Measurements from ENCODE around the gene MTHFD1L. TPM values are rescaled to one million over a fixed set of nuclear protein-coding genes. Genes with fewer than 3 reads are reported as not detected.

MTHFD1L gene
- total and polyA plus RNA-seq, 2 donors (not counting 3 experiments of a cell fraction or from before 2014, with no cell fraction given), result 40.2 to 120 TPM

GRCh38 chr6:151108548-151108947 lies 243.0 kb downstream of the MTHFD1L start:
- FAIRE-seq, result no peak
- BruUV-seq (replicated peaks), result no TSS peak
- H3K9me1 ChIP-seq (replicated peaks; ENCODE audit: control insufficient read depth, extremely low read depth, insufficient read depth, low read length), result no peaks in the 10 kb centered on the region

GRCh38 chr6:151109361-151109760 lies 243.9 kb downstream of the MTHFD1L start:
- FAIRE-seq (no peak), DNase-seq (ENCODE audit: low read depth, low spot score) (no peak)
- Histone ChIP-seq H3K4me3 (replicated peaks in 1 of 3; ENCODE audit: insufficient read depth in 1 of 3, low read depth in 1 of 3, low read length in 3 of 3) (no peak overlapping the region), H3K9me1 (replicated peaks; ENCODE audit: control insufficient read depth, extremely low read depth, insufficient read depth, low read length) (no peaks in the 10 kb centered on the region), H3K36me3 (ENCODE audit: control insufficient read depth in 2 of 2, extremely low read depth in 1 of 2, insufficient read depth in 2 of 2, low read length in 2 of 2) (no peaks in the 10 kb centered on the region), H3K4me1 (ENCODE audit: control insufficient read depth, extremely low read depth, insufficient read depth, low read length) (no peaks in the 10 kb centered on the region), H3K4me2 (ENCODE audit: insufficient read depth, low read length) (no peak overlapping the region), H4K20me1 (replicated peaks; ENCODE audit: control insufficient read depth, extremely low read depth, insufficient read depth, low read length) (no peaks in the 10 kb centered on the region), H3K27me3 (ENCODE audit: control insufficient read depth in 2 of 2, insufficient read depth in 2 of 2, low read length in 2 of 2) (peaks cover 0 to 2% of the 10 kb centered on the region in 2 experiments), H2AFZ (ENCODE audit: low read depth, low read length) (no peak overlapping the region), H3K27ac (ENCODE audit: insufficient read depth, low read depth, low read length) (no peak overlapping the region), H3K9me3 (replicated peaks; ENCODE audit: control insufficient read depth, insufficient read depth, low read length) (no peaks in the 10 kb centered on the region), H3K79me2 (ENCODE audit: control insufficient read depth, insufficient read depth, low read length) (no peaks in the 10 kb centered on the region), H3K9ac (replicated peaks; ENCODE audit: extremely low read depth, insufficient read depth, low read length) (no peak overlapping the region)
- POLR2A ChIA-PET, result no interaction called here
- CTCF ChIA-PET, result interaction anchor here (0.7 to 2.3 kb wide), 3 partner anchors 26 to 215 kb away, joined by 4 to 6 read pairs (median 6); no protein-coding TSS in a partner anchor
- TF ChIP-seq JUN (IDR thresholded peaks at IDR 0.05; ENCODE audit: borderline replicate concordance, insufficient read depth, insufficient read length, low read depth) (no peak), POLR2A (IDR thresholded peaks at IDR 0.05; ENCODE audit: low read depth, low read length) (no peak), MYC (IDR thresholded peaks at IDR 0.05; ENCODE audit: low read depth, low read length) (no peak), EZH2 (IDR thresholded peaks at IDR 0.05; ENCODE audit: borderline replicate concordance, low read depth, low read length, severe bottlenecking) (no peak), CTCF (IDR thresholded peaks at IDR 0.05; ENCODE audit: extremely low read depth in 1 of 2, insufficient read depth in 1 of 2, low read depth in 1 of 2, low read length in 2 of 2) (no peak)
- dilution Hi-C loops (cut with MboI; ENCODE audit: extremely low pct_ligation_motif_present, low sequenced_read_pairs), result no loop called here
- intact Hi-C loops (cut with micrococcal nuclease), result no loop called here
- BruUV-seq (replicated peaks), result no TSS peak

More at GRCh38 chr6:151108548-151108947, 243.0 kb downstream of the MTHFD1L start:
- TF ChIP-seq POLR2A (IDR thresholded peaks at IDR 0.05; ENCODE audit: low read depth, low read length) (no peak), JUN (IDR thresholded peaks at IDR 0.05; ENCODE audit: borderline replicate concordance, insufficient read depth, insufficient read length, low read depth) (no peak), POLR2AphosphoS5 (IDR thresholded peaks at IDR 0.05; ENCODE audit: insufficient read depth, low read depth, low read length) (no peak), MYC (IDR thresholded peaks at IDR 0.05; ENCODE audit: low read depth, low read length) (no peak), EZH2 (IDR thresholded peaks at IDR 0.05; ENCODE audit: borderline replicate concordance, low read depth, low read length, severe bottlenecking) (no peak), GATA2 (IDR thresholded peaks at IDR 0.05; ENCODE audit: insufficient read depth, insufficient read length, low read depth, low read length) (no peak), FOS (IDR thresholded peaks at IDR 0.05; ENCODE audit: borderline replicate concordance, insufficient read depth, low read length) (no peak)
- H3K4me1 ChIP-seq (ENCODE audit: control insufficient read depth, extremely low read depth, insufficient read depth, low read length), result no peaks in the 10 kb centered on the region
- intact Hi-C loops (cut with micrococcal nuclease), result no loop called here
- ChIA-PET POLR2A (no interaction called here), CTCF (interaction anchor here (0.7 to 1.8 kb wide), 5 partner anchors 9 to 217 kb away, joined by 3 to 6 read pairs (median 4); no protein-coding TSS in a partner anchor)
- H3K4me3 ChIP-seq (replicated peaks in 1 of 3; ENCODE audit: insufficient read depth in 1 of 3, low read depth in 1 of 3, low read length in 3 of 3), result no peak overlapping the region
- dilution Hi-C loops (cut with MboI; ENCODE audit: extremely low pct_ligation_motif_present, low sequenced_read_pairs), result no loop called here
- no peak for DNase-seq (ENCODE audit: low read depth, low spot score)
- no peak overlapping the region for H3K27ac ChIP-seq (ENCODE audit: insufficient read depth, low read depth, low read length)
- H3K27me3 ChIP-seq (ENCODE audit: control insufficient read depth in 2 of 2, insufficient read depth in 2 of 2, low read length in 2 of 2), result peaks cover 0 to 2% of the 10 kb centered on the region in 2 experiments
- no peaks in the 10 kb centered on the region for H4K20me1 ChIP-seq (replicated peaks; ENCODE audit: control insufficient read depth, extremely low read depth, insufficient read depth, low read length)
- no peak overlapping the region for H3K9ac ChIP-seq (replicated peaks; ENCODE audit: extremely low read depth, insufficient read depth, low read length)
- H2AFZ ChIP-seq (ENCODE audit: low read depth, low read length), result no peak overlapping the region
- H3K79me2 ChIP-seq (ENCODE audit: control insufficient read depth, insufficient read depth, low read length), result no peaks in the 10 kb centered on the region
- H3K36me3 ChIP-seq (ENCODE audit: control insufficient read depth in 2 of 2, extremely low read depth in 1 of 2, insufficient read depth in 2 of 2, low read length in 2 of 2), result no peaks in the 10 kb centered on the region
- no peaks in the 10 kb centered on the region for H3K9me3 ChIP-seq (replicated peaks; ENCODE audit: control insufficient read depth, insufficient read depth, low read length)
- no peak overlapping the region for H3K4me2 ChIP-seq (ENCODE audit: insufficient read depth, low read length)
